Measurements from ENCODE around the gene LAMB2. TPM values are rescaled to one million over a fixed set of nuclear protein-coding genes. Genes with fewer than 3 reads are reported as not detected.
A peak's percentile ranks its signal among the peaks of the same experiment; 100 is the strongest.

Gene LAMB2
- total RNA-seq, 1 experiment from 2014 or later, result 121 TPM

DNA sequence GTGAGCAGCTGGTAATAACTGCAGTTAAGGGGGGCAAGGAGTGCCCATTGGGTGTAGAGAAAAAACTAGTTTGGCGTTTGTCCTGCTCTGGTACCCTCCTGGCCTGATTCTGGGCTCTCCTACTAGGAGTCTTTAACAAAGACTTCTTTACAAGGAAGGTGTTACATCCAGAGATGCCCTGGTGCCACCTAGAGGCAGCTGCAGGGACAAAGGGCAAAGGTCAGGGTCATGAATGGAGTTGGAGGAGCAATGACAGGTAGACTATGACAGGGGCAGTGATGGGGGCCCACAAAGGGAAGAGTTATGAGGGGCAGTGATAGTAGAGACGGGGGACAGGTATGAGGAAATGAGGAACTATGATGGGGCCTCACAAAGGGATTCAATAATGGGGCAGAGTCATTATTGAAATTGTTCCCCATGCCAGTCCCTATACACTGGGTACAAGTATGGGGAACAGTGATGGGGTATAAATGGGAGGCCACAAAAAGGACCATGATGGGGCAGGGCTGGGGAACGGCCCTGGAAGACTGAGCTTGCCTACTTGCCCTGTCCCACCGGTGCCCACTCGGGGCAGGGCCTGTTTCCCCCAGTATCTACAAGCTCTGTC is 25.4 kb upstream of the LAMB2 start:
- H3K18ac ChIP-seq (ENCODE audit: insufficient read length, low read depth, low read length), result no peak overlapping the region
- no peak overlapping the region for H3K9ac ChIP-seq (ENCODE audit: extremely low read depth, insufficient read length, low read length)
- H3K4ac ChIP-seq (ENCODE audit: low read depth, low read length), result no peak overlapping the region
- H2AK5ac ChIP-seq (ENCODE audit: insufficient read length, low read length), result no peak overlapping the region
- no peaks in the 10 kb centered on the region for H3K4me1 ChIP-seq (ENCODE audit: insufficient read depth, low read length)
- TF ChIP-seq, protein P1, sequence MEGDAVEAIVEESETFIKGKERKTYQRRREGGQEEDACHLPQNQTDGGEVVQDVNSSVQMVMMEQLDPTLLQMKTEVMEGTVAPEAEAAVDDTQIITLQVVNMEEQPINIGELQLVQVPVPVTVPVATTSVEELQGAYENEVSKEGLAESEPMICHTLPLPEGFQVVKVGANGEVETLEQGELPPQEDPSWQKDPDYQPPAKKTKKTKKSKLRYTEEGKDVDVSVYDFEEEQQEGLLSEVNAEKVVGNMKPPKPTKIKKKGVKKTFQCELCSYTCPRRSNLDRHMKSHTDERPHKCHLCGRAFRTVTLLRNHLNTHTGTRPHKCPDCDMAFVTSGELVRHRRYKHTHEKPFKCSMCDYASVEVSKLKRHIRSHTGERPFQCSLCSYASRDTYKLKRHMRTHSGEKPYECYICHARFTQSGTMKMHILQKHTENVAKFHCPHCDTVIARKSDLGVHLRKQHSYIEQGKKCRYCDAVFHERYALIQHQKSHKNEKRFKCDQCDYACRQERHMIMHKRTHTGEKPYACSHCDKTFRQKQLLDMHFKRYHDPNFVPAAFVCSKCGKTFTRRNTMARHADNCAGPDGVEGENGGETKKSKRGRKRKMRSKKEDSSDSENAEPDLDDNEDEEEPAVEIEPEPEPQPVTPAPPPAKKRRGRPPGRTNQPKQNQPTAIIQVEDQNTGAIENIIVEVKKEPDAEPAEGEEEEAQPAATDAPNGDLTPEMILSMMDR (conservative IDR thresholded peaks at IDR 0.05), result peak; percentile 73
- Mint-ChIP-seq H3K9me3 (no peaks in the 10 kb centered on the region), H3K4me1 (peaks cover 2 to 4% of the 10 kb centered on the region in 2 experiments; a peak in 3 of 4 replicates), H3K27me3 (ENCODE audit: low read depth) (peaks cover 13% of the 10 kb centered on the region), H3K4me3 (no peak overlapping the region), H3K36me3 (ENCODE audit: insufficient read depth in 1 of 3, low read depth in 3 of 3) (peaks cover 0 to 8% (median 4%) of the 10 kb centered on the region in 3 experiments; a peak in 3 of 7 replicates), H3K27ac (no peak overlapping the region)
- H3K79me2 ChIP-seq (ENCODE audit: insufficient read depth, low read length), result no peaks in the 10 kb centered on the region
- H3K4me2 ChIP-seq (ENCODE audit: insufficient read depth, insufficient read length, low read length), result no peak overlapping the region
- H4K91ac ChIP-seq (ENCODE audit: insufficient read length, low read depth, low read length), result no peak overlapping the region
- no peak overlapping the region for H2BK20ac ChIP-seq (ENCODE audit: low read depth, low read length, poor library complexity, severe bottlenecking)
- no peaks in the 10 kb centered on the region for H3K9me3 ChIP-seq (ENCODE audit: control insufficient read depth, low read depth, low read length)
- H3K56ac ChIP-seq (ENCODE audit: insufficient read length, low read depth, low read length), result no peak overlapping the region
- no CpG with 5 or more reads among the region's 5 CpGs for WGBS (ENCODE audit: extremely low coverage, insufficient read length, low lambda C conversion rate)
- no peak overlapping the region for H2BK15ac ChIP-seq (ENCODE audit: low read depth, low read length)
- H4K20me1 ChIP-seq (ENCODE audit: control insufficient read depth, insufficient read depth, insufficient read length), result no peaks in the 10 kb centered on the region
- no peaks in the 10 kb centered on the region for H3K79me1 ChIP-seq (ENCODE audit: insufficient read depth, low read depth, low read length, poor library complexity, severe bottlenecking)
- no peak overlapping the region for H2BK12ac ChIP-seq (ENCODE audit: insufficient read length, low read depth, low read length)
- no peak overlapping the region for H2AFZ ChIP-seq (ENCODE audit: low read length)
- H4K8ac ChIP-seq (replicated peaks; ENCODE audit: insufficient read length, low read depth, low read length), result no peak overlapping the region
- H3T11ph ChIP-seq (ENCODE audit: low read length), result no peak overlapping the region
- no peak overlapping the region for H4K5ac ChIP-seq (ENCODE audit: insufficient read length, low read depth, low read length)
- no peak overlapping the region for H2BK5ac ChIP-seq (ENCODE audit: insufficient read length, low read length)
- DNase-seq, result peak; percentile 65
- H3K14ac ChIP-seq (ENCODE audit: insufficient read depth, low read length), result no peak overlapping the region
- H3K27me3 ChIP-seq (ENCODE audit: insufficient read depth, low read length), result no peaks in the 10 kb centered on the region
- no peak overlapping the region for H3K23ac ChIP-seq (ENCODE audit: insufficient read length, low read depth, low read length)
- H3K27ac ChIP-seq (ENCODE audit: insufficient read length, low read depth, low read length), result no peak overlapping the region
- H2BK120ac ChIP-seq (ENCODE audit: low read depth, low read length, poor library complexity, severe bottlenecking), result no peak overlapping the region
- H3K23me2 ChIP-seq (ENCODE audit: insufficient read length, low read depth, low read length, poor library complexity, severe bottlenecking), result no peaks in the 10 kb centered on the region
